H9 (cell line): ENCODE data around the gene HHIPL2. TPM values are rescaled to one million over a fixed set of nuclear protein-coding genes. Genes with fewer than 3 reads are reported as not detected.

Experiments used
- DNase-seq: peaks from one replicate; pipeline ENCODE4 v3.0.0-alpha.2; 2017
- H2AFZ ChIP-seq: one replicate; pipeline ENCODE4 v1.6.1; 2013; ENCODE audit warnings: mild to moderate bottlenecking, low read length, control low read depth, moderate library complexity
- H2AK5ac ChIP-seq: 2 replicates; pipeline ENCODE4 v1.6.1; 2013; ENCODE audit warnings: low read length, control low read depth, mixed read lengths; ENCODE audit not compliant: insufficient read length
- H2BK120ac ChIP-seq: one replicate; pipeline ENCODE4 v1.6.1; 2013; ENCODE audit warnings: low read depth, mild to moderate bottlenecking, low read length, control low read depth, inconsistent platforms; ENCODE audit not compliant: poor library complexity, severe bottlenecking
- H2BK12ac ChIP-seq: 2 replicates; pipeline ENCODE4 v1.6.1; 2013; ENCODE audit warnings: low read length, control low read depth, mixed read lengths, low read depth; ENCODE audit not compliant: insufficient read length
- H2BK15ac ChIP-seq: 2 replicates; pipeline ENCODE4 v1.6.1; 2013; ENCODE audit warnings: low read depth, low read length, control low read depth
- H2BK20ac ChIP-seq: one replicate; pipeline ENCODE4 v1.6.1; 2013; ENCODE audit warnings: low read depth, mild to moderate bottlenecking, low read length, control low read depth, inconsistent platforms; ENCODE audit not compliant: poor library complexity, severe bottlenecking
- H2BK5ac ChIP-seq: 2 replicates; pipeline ENCODE4 v1.6.1; 2013; ENCODE audit warnings: low read length, control low read depth, mixed read lengths; ENCODE audit not compliant: insufficient read length
- H3K14ac ChIP-seq: 2 replicates; pipeline ENCODE4 v1.6.1; 2013; ENCODE audit warnings: low read length, control low read depth; ENCODE audit not compliant: insufficient read depth
- H3K18ac ChIP-seq: 2 replicates; pipeline ENCODE4 v1.6.1; 2013; ENCODE audit warnings: low read depth, mild to moderate bottlenecking, mixed read lengths, low read length, control low read depth; ENCODE audit not compliant: insufficient read length
- H3K23ac ChIP-seq: 2 replicates; pipeline ENCODE4 v1.6.1; 2013; ENCODE audit warnings: low read length, control low read depth, mixed read lengths, low read depth; ENCODE audit not compliant: insufficient read length
- H3K23me2 ChIP-seq: 2 replicates; pipeline ENCODE4 v1.6.1; 2013; ENCODE audit warnings: low read depth, mild to moderate bottlenecking, mixed read lengths, low read length, control low read depth; ENCODE audit not compliant: insufficient read length, poor library complexity, severe bottlenecking
- H3K27ac ChIP-seq: 2 replicates; pipeline ENCODE4 v1.5.1; 2013; ENCODE audit warnings: low read length, control low read depth, mixed read lengths, low read depth; ENCODE audit not compliant: insufficient read length
- H3K27me3 ChIP-seq: 2 replicates; pipeline ENCODE4 v1.6.1; 2013; ENCODE audit warnings: low read length, control low read depth, inconsistent platforms; ENCODE audit not compliant: insufficient read depth
- H3K4ac ChIP-seq: 2 replicates; pipeline ENCODE4 v1.6.1; 2013; ENCODE audit warnings: low read depth, mild to moderate bottlenecking, control low read depth, inconsistent platforms, low read length, moderate library complexity
- H3K4me1 ChIP-seq: 2 replicates; pipeline ENCODE4 v1.6.1; 2013; ENCODE audit warnings: low read length, control low read depth, inconsistent platforms; ENCODE audit not compliant: insufficient read depth
- H3K4me2 ChIP-seq: 2 replicates; pipeline ENCODE4 v1.6.1; 2013; ENCODE audit warnings: low read length, control low read depth, mixed read lengths; ENCODE audit not compliant: insufficient read length, insufficient read depth
- H3K56ac ChIP-seq: 2 replicates; pipeline ENCODE4 v1.6.1; 2013; ENCODE audit warnings: low read depth, mild to moderate bottlenecking, mixed read lengths, low read length, control low read depth; ENCODE audit not compliant: insufficient read length
- H3K79me1 ChIP-seq: 2 replicates; pipeline ENCODE4 v1.6.1; 2013; ENCODE audit warnings: low read depth, mild to moderate bottlenecking, moderate library complexity, low read length, control low read depth, inconsistent platforms; ENCODE audit not compliant: insufficient read depth, poor library complexity, severe bottlenecking
- H3K79me2 ChIP-seq: 2 replicates; pipeline ENCODE4 v1.6.1; 2013; ENCODE audit warnings: low read length, control low read depth, inconsistent platforms; ENCODE audit not compliant: insufficient read depth
- H3K9ac ChIP-seq: 2 replicates; pipeline ENCODE4 v1.6.1; 2013; ENCODE audit warnings: low read length, control low read depth, mixed read lengths; ENCODE audit not compliant: insufficient read length; ENCODE audit errors: extremely low read depth
- H3K9me3 ChIP-seq: one replicate; pipeline ENCODE4 v1.6.1; 2013; ENCODE audit warnings: low read depth, low read length, inconsistent platforms; ENCODE audit not compliant: control insufficient read depth
- H3T11ph ChIP-seq: one replicate; pipeline ENCODE4 v1.6.1; 2013; ENCODE audit warnings: mild to moderate bottlenecking, low read length, control low read depth, inconsistent platforms
- H4K20me1 ChIP-seq: one replicate; pipeline ENCODE4 v1.6.1; 2013; ENCODE audit not compliant: control insufficient read depth, insufficient read length, insufficient read depth
- H4K5ac ChIP-seq: 2 replicates; pipeline ENCODE4 v1.6.1; 2013; ENCODE audit warnings: low read depth, mild to moderate bottlenecking, mixed read lengths, low read length, control low read depth; ENCODE audit not compliant: insufficient read length
- H4K8ac ChIP-seq: replicated peaks from 2 replicates; pipeline ENCODE4 v1.6.1; 2013; ENCODE audit warnings: low read length, control low read depth, mixed read lengths, low read depth; ENCODE audit not compliant: insufficient read length
- H4K91ac ChIP-seq: 2 replicates; pipeline ENCODE4 v1.6.1; 2013; ENCODE audit warnings: low read depth, mild to moderate bottlenecking, moderate library complexity, mixed read lengths, low read length, control low read depth; ENCODE audit not compliant: insufficient read length
- H3K27ac Mint-ChIP-seq, 3 experiments: 2 replicates in 2 of 3; 3 replicates in 1 of 3; pipeline ENCODE4 v1.8.0; 2020 to 2021; ENCODE audit warnings: mixed read lengths in 3 of 3, mild to moderate bottlenecking in 1 of 3, moderate library complexity in 1 of 3
- H3K27me3 Mint-ChIP-seq: 2 replicates; pipeline ENCODE4 v1.8.0; 2021; ENCODE audit warnings: low read depth, mild to moderate bottlenecking, moderate library complexity, mixed read lengths
- H3K36me3 Mint-ChIP-seq, 3 experiments: 2 replicates in 2 of 3; 3 replicates in 1 of 3; pipeline ENCODE4 v1.8.0; 2020 to 2021; ENCODE audit warnings: low read depth in 3 of 3, mixed read lengths in 3 of 3; ENCODE audit not compliant: insufficient read depth in 1 of 3
- H3K4me1 Mint-ChIP-seq, 2 experiments: 2 replicates each; pipeline ENCODE4 v1.8.0; 2020; ENCODE audit warnings: mixed read lengths in 2 of 2
- H3K4me3 Mint-ChIP-seq, 2 experiments: 2 replicates in 1 of 2; 3 replicates in 1 of 2; pipeline ENCODE4 v1.8.0; 2020 to 2021; ENCODE audit warnings: mild to moderate bottlenecking in 2 of 2, mixed read lengths in 2 of 2, moderate library complexity in 1 of 2
- H3K9me3 Mint-ChIP-seq, 2 experiments: 2 replicates in 1 of 2; 3 replicates in 1 of 2; pipeline ENCODE4 v1.8.0; 2020; ENCODE audit warnings: mild to moderate bottlenecking in 2 of 2, mixed read lengths in 2 of 2, moderate library complexity in 1 of 2
- WGBS: extraction: QIAGEN DNeasy Blood & Tissue Kit; methylation state at CpG from one replicate; pipeline ENCODE4 v1.1.7; 2013; ENCODE audit warnings: missing lambda C conversion rate, low lambda C conversion rate, mixed read lengths; ENCODE audit not compliant: insufficient read length; ENCODE audit errors: extremely low coverage; 5-methylcytosine and 5-hydroxymethylcytosine counted together
- total RNA-seq: library from RNA; stranded (reverse); gene quantifications from 2 replicates; pipeline ENCODE4 v1.2.1, GENCODE V29; 2021
- TF ChIP-seq, protein P1 (sequence below): fragments of 200-600 bp; sonication (generic); conservative IDR thresholded peaks from 3 replicates; pipeline ENCODE4 v1.8.0; 2021; ENCODE audit warnings: antibody characterized with exemption, mild to moderate bottlenecking

Gene HHIPL2
- total RNA-seq, 1 experiment from 2014 or later: 0.39 TPM

GRCh38 chr1:222530852-222531251 lies 17.1 kb downstream of the HHIPL2 start:
- Histone ChIP-seq H3K4me2 (no peak overlapping the region), H3T11ph (no peak overlapping the region), H2AFZ (no peak overlapping the region), H3K56ac (no peak overlapping the region), H3K9ac (no peak overlapping the region), H4K91ac (no peak overlapping the region), H3K27ac (no peak overlapping the region), H3K79me2 (no peaks in the 10 kb centered on the region), H4K20me1 (no peaks in the 10 kb centered on the region), H4K5ac (no peak overlapping the region), H2BK120ac (no peak overlapping the region), H3K4me1 (no peaks in the 10 kb centered on the region), H2BK20ac (no peak overlapping the region), H2BK15ac (no peak overlapping the region), H3K79me1 (no peaks in the 10 kb centered on the region), H2BK5ac (no peak overlapping the region), H3K23ac (no peak overlapping the region), H2AK5ac (no peak overlapping the region), H3K14ac (no peak overlapping the region), H3K4ac (no peak overlapping the region), H3K18ac (no peak overlapping the region), H2BK12ac (no peak overlapping the region), H3K23me2 (no peaks in the 10 kb centered on the region), H3K9me3 (no peaks in the 10 kb centered on the region), H4K8ac (no peak overlapping the region), H3K27me3 (no peaks in the 10 kb centered on the region)
- no peaks in the 10 kb centered on the region for H3K9me3 Mint-ChIP-seq
- no peaks in the 10 kb centered on the region for H3K36me3 Mint-ChIP-seq
- TF ChIP-seq, protein P1, sequence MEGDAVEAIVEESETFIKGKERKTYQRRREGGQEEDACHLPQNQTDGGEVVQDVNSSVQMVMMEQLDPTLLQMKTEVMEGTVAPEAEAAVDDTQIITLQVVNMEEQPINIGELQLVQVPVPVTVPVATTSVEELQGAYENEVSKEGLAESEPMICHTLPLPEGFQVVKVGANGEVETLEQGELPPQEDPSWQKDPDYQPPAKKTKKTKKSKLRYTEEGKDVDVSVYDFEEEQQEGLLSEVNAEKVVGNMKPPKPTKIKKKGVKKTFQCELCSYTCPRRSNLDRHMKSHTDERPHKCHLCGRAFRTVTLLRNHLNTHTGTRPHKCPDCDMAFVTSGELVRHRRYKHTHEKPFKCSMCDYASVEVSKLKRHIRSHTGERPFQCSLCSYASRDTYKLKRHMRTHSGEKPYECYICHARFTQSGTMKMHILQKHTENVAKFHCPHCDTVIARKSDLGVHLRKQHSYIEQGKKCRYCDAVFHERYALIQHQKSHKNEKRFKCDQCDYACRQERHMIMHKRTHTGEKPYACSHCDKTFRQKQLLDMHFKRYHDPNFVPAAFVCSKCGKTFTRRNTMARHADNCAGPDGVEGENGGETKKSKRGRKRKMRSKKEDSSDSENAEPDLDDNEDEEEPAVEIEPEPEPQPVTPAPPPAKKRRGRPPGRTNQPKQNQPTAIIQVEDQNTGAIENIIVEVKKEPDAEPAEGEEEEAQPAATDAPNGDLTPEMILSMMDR: no peak
- H3K4me3 Mint-ChIP-seq: no peak overlapping the region
- WGBS: no CpG with 5 or more reads among the region's 6 CpGs
- no peaks in the 10 kb centered on the region for H3K27me3 Mint-ChIP-seq
- no peak for DNase-seq
- H3K27ac Mint-ChIP-seq: no peak overlapping the region
- no peaks in the 10 kb centered on the region for H3K4me1 Mint-ChIP-seq
